GM21737 (cell line): ENCODE measurements around the gene DOCK10.

Experiments used
- ATAC-seq: cut with Tn5 transposase; IDR thresholded peaks from one replicate; pipeline ENCODE4 v1.9.1; 2021; ENCODE audit warnings: mild to moderate bottlenecking, moderate library complexity; ENCODE audit not compliant: unreplicated experiment

The DOCK10 gene

DNA sequence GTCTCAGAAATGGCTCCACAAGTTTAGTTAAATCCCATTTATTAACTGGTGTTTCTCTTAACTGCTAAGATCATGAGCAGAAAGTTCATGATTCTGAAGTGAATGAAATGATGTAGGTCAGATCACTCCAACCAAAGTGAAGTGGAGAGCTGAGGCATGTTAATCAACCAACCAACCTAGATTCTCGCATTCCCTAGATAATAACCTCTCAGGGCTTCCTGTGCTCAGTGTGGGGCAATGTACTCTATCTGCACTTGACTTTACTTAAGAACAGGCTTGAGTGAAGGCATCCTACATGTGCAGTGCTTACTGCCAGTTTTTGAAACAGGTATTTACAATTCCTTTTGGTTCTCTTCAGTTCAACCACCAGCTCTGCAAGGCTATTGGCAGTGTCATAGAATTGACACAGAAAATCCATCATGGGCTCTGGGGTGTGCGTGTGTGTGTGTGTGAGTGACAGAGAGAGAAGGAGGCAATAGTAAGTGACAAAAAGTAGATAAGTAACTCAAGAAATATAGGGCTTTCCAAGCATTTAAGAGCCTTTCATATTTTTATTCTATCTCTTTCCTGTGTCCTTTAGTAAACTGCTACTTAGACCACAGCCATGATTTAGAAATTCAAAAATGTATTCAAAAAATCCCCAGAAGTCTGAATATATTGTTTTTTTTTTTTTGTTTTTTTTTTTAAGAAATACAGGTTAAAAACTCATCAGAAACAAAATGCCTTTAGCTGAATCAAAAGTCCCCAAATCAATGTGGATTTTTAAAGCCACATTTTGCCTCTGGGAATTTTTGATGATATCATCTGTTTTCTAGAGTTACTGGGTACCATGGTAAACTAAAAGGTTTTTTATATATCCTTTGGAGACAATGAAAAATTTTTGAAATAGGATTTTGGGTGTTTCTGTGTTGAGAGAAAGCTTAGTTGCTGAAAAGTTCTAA is 28.6 kb downstream of the DOCK10 start:
- ATAC-seq: no peak

GRCh38 chr2:225011585-225011984 is 30.7 kb downstream of the DOCK10 start:
- ATAC-seq: no peak

GRCh38 chr2:225010804-225011203 is 31.5 kb downstream of the DOCK10 start:
- no peak for ATAC-seq

- no peak for ATAC-seq
Measured at GRCh38 chr2:225009768-225010167, 32.5 kb downstream of the DOCK10 start.

DNA sequence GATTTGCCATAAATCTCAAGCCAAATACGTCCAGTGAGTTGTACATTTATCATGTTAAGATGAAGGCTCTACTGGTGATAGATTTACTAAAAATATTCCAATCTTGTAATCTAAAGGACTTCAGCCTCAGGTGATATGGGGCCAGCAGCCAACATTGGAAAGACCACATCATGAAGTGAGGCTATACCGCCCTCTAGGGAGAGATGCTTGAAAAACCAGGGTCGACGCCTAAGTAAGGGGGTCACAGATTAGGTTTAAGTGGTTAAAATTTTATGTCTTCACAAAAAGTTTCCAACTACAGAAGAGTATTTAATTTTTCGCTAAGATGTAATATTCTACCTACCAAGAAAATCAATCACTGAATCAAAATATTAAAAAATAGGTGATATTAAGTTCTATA is 33.3 kb downstream of the DOCK10 start:
- no peak for ATAC-seq

DNA sequence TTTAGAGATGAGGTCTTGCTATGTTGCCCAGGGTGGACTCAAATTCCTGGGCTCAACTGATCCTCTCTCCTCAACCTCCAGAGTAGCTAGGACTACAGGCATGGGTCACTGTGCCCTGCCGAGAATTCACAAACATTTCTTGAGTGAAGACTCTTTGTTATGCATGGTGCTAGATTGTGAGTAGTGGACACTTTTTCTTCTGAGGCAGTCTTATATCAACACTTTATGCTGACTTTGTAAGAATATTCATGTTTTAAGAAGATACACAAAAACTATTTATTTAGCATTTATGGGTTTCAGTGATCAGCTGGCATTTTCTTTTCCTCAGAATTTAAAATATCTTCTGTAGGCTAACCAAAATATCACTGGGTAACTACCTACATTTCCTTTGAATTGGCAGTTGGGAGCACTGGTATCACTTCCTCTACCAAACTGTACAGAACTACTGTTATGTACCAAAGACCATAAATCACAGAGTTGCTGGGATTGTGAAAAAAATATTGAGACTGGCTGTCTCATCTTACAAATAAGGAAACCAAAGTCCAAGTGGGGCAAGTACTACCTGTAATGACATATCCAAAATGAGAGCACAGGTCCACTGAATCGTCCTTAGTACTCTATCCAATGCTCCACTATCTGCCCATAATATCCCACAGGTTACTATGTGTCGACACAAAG is 34.0 kb downstream of the DOCK10 start:
- ATAC-seq: peak; percentile 52

- no peak for ATAC-seq
Measured at GRCh38 chr2:225006730-225007129, 35.5 kb downstream of the DOCK10 start.

DNA sequence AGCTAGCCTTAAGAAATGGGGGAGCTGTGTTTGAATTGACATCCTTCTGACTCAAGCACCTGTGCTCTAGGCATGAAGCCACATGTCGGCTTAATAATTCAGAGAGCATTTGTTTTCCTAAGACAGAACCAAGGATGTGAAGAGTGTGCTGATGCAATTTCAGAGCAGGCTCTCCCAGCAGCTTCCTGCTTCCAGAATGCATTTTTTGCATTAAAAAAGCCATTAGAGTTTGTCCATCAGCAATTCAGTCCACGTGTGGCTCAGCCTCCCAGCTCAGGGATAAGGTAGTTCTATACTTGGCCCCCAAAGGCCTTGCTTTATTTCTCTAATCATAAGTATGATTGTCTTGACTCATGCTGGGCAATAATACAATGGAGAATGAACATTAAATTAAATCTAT is 37.7 kb downstream of the DOCK10 start:
- no peak for ATAC-seq

DNA sequence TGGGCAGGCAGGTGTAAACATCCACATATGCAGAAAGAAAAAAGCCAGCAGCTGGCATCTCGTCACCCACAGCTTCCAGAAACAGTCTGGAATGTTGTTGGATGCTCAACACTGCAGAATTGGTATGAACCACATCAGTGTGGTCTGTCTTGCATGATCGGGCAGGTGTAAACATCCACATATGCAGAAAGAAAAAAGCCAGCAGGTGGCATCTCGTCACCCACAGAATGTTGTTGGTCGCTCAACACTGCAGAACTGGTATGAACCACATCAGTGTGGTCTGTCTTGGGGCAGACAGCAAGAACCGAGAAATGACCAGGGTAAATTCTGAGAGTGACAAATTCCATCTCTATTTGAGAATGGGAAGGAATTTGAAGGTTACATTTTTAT is 39.6 kb downstream of the DOCK10 start:
- ATAC-seq: peak; percentile 93

- ATAC-seq: peak; percentile 61
Measured at GRCh38 chr2:225002039-225002655, 40.1 kb downstream of the DOCK10 start.

- no peak for ATAC-seq
Measured at GRCh38 chr2:224999754-225000153, 42.5 kb downstream of the DOCK10 start.

DNA sequence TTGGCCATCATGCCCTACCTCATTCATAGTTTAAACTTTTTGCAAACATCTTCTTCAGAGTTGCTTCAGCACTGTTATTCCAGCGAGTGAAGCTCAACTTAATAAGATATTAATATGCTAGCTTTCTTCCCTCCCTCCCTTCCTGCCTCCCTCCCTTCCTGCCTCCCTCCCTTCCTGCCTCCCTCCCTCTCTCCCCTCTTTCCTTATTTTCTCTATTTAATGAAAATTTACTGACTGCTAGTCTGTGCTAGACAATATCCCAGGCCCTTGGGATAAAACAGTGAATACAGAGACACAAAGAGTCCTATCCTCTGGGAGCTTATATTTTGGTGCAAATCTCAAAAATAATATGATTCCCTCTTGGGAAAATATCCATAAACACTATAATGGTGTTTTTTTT is 42.9 kb downstream of the DOCK10 start:
- ATAC-seq: no peak

- no peak for ATAC-seq
Measured at GRCh38 chr2:224997802-224998201, 44.5 kb downstream of the DOCK10 start.

GRCh38 chr2:224995419-224995818 is 46.8 kb downstream of the DOCK10 start:
- ATAC-seq: no peak

DNA sequence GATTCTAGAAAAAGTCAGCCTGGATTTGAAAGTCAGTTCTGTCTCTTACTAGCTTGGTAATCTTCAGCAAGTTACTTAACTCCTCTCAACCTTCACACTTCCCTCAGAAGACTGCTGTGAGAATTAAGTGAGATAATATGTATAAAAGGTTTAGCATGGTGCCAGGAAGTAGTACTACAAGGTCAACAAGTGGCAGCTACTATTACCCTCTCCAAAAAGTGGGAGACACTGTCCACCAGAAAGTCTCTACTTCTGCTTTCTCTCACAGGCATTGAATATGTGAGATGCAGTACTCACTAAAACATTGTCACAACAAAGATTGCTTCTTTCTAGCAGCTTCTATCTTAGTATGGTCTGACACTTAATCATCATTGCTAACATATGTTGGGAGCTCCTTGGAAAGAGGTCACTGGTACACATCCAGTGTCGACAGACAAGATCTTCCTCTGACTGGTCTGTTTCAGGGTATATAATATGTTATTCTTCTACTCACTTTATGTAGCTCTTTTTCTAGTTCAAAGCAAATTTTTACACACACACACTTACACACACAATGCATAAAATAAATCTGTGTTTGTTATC is 47.9 kb downstream of the DOCK10 start:
- ATAC-seq: no peak

DNA sequence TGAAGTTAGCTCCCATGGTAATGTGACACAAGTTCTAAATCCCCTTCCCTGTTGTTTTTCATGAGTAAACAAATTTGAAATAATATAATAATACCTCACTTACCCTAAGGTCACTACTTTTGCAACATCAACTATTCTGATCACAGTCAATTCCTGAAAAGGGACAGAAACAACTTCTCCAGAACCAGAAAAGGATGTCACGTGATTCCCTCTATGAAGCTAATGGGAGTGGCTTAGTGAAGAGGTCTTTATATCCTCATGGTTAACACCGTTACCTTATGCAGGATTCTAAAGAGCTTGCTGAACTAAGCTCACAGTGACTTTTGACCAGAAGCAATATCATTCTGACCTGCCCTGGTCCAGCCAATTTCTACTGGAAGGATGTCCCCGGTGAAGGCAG is 51.6 kb downstream of the DOCK10 start:
- no peak for ATAC-seq

- no peak for ATAC-seq
Measured at GRCh38 chr2:224987733-224988132, 54.5 kb downstream of the DOCK10 start.

GRCh38 chr2:224986477-224986876 is 55.8 kb downstream of the DOCK10 start:
- ATAC-seq: no peak

DNA sequence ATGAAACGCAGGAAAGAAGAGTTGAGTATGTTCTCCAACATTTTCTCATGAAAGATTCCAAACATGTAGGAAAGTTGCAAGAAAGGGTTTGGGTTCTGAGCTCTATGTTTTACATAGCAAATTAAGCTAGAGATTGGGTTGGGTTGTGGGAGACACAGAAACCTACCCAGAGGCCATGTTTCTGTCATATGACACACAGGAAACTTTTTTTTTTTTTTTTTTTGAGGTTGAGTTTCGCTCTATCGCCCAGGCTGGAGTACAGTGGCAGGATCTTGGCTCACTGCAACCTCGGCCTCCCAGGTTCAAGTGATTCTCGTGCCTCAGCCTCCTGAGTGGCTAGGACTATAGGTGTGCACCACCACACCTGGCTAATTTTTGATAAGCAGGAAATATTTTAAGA is 57.6 kb downstream of the DOCK10 start:
- ATAC-seq: no peak

- ATAC-seq: no peak
Measured at GRCh38 chr2:224983712-224984554, 58.3 kb downstream of the DOCK10 start.
